DND-41 (cell line): Measurements from ENCODE around the gene PSORS1C1.
"Not testable (repeated sequence)": the region's sequence is repeated elsewhere in the genome, so short reads cannot be mapped to it uniquely, and the experiment has no call there.

ENCODE experiments used
- ATAC-seq: fragments of 200-7000 bp; cut with Tn5 transposase; 3 replicates; pipeline ENCODE4 v1.9.1; 2021; ENCODE audit warnings: low read depth; ENCODE audit not compliant: insufficient read depth
- DNase-seq: peaks from one replicate; pipeline ENCODE4 v3.0.0-alpha.2; 2020
- H2AFZ ChIP-seq: 2 replicates; pipeline ENCODE4 v1.6.0; 2012; ENCODE audit warnings: low read depth, low read length
- H3K27ac ChIP-seq: 2 replicates; pipeline ENCODE4 v1.5.1; 2012; ENCODE audit warnings: low read length, inconsistent platforms
- H3K27me3 ChIP-seq: fragments of 200-600 bp; sonication (generic); 2 replicates; pipeline ENCODE4 v1.6.0; 2012; ENCODE audit warnings: low read length, mild to moderate bottlenecking, inconsistent platforms; ENCODE audit not compliant: insufficient read depth, poor library complexity
- H3K36me3 ChIP-seq: 2 replicates; pipeline ENCODE4 v1.5.1; 2012; ENCODE audit warnings: low read length, inconsistent platforms; ENCODE audit not compliant: insufficient read depth
- H3K4me1 ChIP-seq: 2 replicates; pipeline ENCODE4 v1.5.1; 2012; ENCODE audit warnings: mild to moderate bottlenecking, low read length; ENCODE audit not compliant: insufficient read depth
- H3K4me2 ChIP-seq: 2 replicates; pipeline ENCODE4 v1.6.0; 2012; ENCODE audit warnings: mild to moderate bottlenecking, moderate library complexity, low read length, inconsistent platforms; ENCODE audit not compliant: insufficient read depth
- H3K4me3 ChIP-seq, 2 experiments: fragments of 200-600 bp in 1 of 2; shearing (Covaris generic) in 1 of 2; 2 replicates each; pipeline ENCODE4 v1.5.1; 2012 to 2016; ENCODE audit warnings: inconsistent platforms in 2 of 2, low read length in 2 of 2, mild to moderate bottlenecking in 2 of 2, low read depth in 1 of 2, moderate library complexity in 1 of 2
- H3K79me2 ChIP-seq: 2 replicates; pipeline ENCODE4 v1.6.0; 2012; ENCODE audit warnings: low read length, inconsistent platforms; ENCODE audit not compliant: insufficient read depth
- H3K9ac ChIP-seq: 2 replicates; pipeline ENCODE4 v1.6.0; 2012; ENCODE audit warnings: low read depth, mild to moderate bottlenecking, inconsistent platforms, low read length, moderate library complexity
- H3K9me3 ChIP-seq: 2 replicates; pipeline ENCODE4 v1.5.1; 2012; ENCODE audit warnings: low read length, moderate library complexity, mild to moderate bottlenecking, inconsistent platforms; ENCODE audit not compliant: insufficient read depth, severe bottlenecking
- H4K20me1 ChIP-seq: 2 replicates; pipeline ENCODE4 v1.6.0; 2012; ENCODE audit warnings: low read length; ENCODE audit not compliant: insufficient read depth
- EZH2 ChIP-seq: IDR thresholded peaks from 3 replicates; pipeline ENCODE4 v1.6.1; 2012; ENCODE audit warnings: borderline replicate concordance, low read depth, mild to moderate bottlenecking, moderate library complexity, low read length, inconsistent platforms; ENCODE audit not compliant: severe bottlenecking
- TF ChIP-seq, protein P1 (sequence below): IDR thresholded peaks from 2 replicates; pipeline ENCODE4 v1.5.1; 2012; ENCODE audit warnings: borderline replicate concordance, low read length, moderate library complexity, mild to moderate bottlenecking; ENCODE audit not compliant: poor library complexity, severe bottlenecking; ENCODE audit errors: extremely low read depth

PSORS1C1 gene, protein sequence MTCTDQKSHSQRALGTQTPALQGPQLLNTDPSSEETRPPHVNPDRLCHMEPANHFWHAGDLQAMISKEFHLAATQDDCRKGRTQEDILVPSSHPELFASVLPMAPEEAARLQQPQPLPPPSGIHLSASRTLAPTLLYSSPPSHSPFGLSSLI

GRCh38 chr6:31114541-31114878 lies at the start of gene PSORS1C1:
TSS of gene PSORS1C1 (plus strand) at chr6:31114800. CDS start at chr6:31129633, 14,833 bp downstream.
- no peaks in the 10 kb centered on the region for H3K9me3 ChIP-seq
- H3K4me2 ChIP-seq = no peak within 1 kb of the TSS
- no peaks in the 10 kb centered on the region for H3K4me1 ChIP-seq
- no peak for TF ChIP-seq EZH2
- TF ChIP-seq, protein P1, sequence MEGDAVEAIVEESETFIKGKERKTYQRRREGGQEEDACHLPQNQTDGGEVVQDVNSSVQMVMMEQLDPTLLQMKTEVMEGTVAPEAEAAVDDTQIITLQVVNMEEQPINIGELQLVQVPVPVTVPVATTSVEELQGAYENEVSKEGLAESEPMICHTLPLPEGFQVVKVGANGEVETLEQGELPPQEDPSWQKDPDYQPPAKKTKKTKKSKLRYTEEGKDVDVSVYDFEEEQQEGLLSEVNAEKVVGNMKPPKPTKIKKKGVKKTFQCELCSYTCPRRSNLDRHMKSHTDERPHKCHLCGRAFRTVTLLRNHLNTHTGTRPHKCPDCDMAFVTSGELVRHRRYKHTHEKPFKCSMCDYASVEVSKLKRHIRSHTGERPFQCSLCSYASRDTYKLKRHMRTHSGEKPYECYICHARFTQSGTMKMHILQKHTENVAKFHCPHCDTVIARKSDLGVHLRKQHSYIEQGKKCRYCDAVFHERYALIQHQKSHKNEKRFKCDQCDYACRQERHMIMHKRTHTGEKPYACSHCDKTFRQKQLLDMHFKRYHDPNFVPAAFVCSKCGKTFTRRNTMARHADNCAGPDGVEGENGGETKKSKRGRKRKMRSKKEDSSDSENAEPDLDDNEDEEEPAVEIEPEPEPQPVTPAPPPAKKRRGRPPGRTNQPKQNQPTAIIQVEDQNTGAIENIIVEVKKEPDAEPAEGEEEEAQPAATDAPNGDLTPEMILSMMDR = no peak
- no peak for DNase-seq
- no peaks in the 10 kb centered on the region for H3K79me2 ChIP-seq
- no peak for ATAC-seq
- H3K36me3 ChIP-seq = no peaks in the 10 kb centered on the region
- no peak within 1 kb of the TSS for H3K4me3 ChIP-seq
- H4K20me1 ChIP-seq = no peaks in the 10 kb centered on the region
- peaks cover 58% of the 10 kb centered on the region for H3K27me3 ChIP-seq
- no peak within 1 kb of the TSS for H3K27ac ChIP-seq
- H2AFZ ChIP-seq = no peak within 1 kb of the TSS
- H3K9ac ChIP-seq = no peak within 1 kb of the TSS

DNA sequence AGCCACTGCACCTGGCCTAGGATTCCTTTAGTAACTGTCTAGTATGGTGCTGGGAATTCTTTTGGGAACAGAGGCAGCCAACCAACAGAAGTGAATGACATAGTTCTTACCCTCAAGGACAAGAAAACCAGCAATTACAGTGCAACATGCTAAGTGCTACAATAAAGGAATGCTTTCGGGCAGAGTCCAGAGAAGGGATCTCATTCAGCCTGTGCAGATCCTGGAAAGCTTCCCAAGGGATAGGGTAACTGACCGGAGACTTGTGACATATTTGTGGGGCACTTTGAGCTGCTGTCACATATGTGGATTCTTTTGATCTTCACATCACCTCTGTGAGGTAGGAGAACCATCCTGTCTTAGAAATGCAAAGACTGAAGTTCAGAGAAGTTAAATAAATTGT lies 49.0 kb upstream of the PSORS1C1 start:
- H4K20me1 ChIP-seq = no peaks in the 10 kb centered on the region
- TF ChIP-seq, protein P1 = no peak
- no peak for TF ChIP-seq EZH2
- H3K79me2 ChIP-seq = no peaks in the 10 kb centered on the region
- no peak overlapping the region for H3K27ac ChIP-seq
- H3K9ac ChIP-seq = no peak overlapping the region
- no peaks in the 10 kb centered on the region for H3K4me1 ChIP-seq
- peaks cover 12% of the 10 kb centered on the region for H3K27me3 ChIP-seq
- no peak for DNase-seq
- H3K9me3 ChIP-seq = no peaks in the 10 kb centered on the region
- H3K36me3 ChIP-seq = no peaks in the 10 kb centered on the region
- ATAC-seq = no peak
- no peak overlapping the region for H3K4me2 ChIP-seq
- no peak overlapping the region for H3K4me3 ChIP-seq
- H2AFZ ChIP-seq = no peak overlapping the region

DNA sequence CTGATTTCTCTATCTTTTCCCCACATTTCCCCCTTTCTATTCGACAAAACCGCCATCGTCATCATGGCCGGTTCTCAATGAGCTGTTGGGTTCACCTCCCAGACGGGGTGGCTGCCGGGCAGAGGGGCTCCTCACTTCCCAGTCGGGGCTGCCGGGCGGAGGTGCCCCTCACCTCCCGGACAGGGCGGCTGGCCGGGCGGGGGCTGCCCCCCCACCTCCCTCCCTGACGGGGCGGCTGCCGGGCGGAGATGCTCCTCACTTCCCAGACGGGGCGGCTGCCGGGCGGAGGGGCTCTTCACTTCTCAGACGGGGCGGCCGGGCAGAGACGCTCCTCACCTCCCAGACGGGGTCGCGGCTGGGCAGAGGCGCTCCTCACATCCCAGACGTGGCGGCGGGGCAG lies 47.6 kb upstream of the PSORS1C1 start:
- not testable (repeated sequence) for H3K4me1 ChIP-seq, H3K4me3 ChIP-seq, H3K9me3 ChIP-seq, H3K4me2 ChIP-seq, ATAC-seq, DNase-seq, H3K27ac ChIP-seq, H3K36me3 ChIP-seq, H3K27me3 ChIP-seq, H4K20me1 ChIP-seq, H3K79me2 ChIP-seq, H2AFZ ChIP-seq, H3K9ac ChIP-seq

GRCh38 chr6:31067891-31068668 lies 46.5 kb upstream of the PSORS1C1 start:
- H3K4me1 ChIP-seq, H4K20me1 ChIP-seq, H3K36me3 ChIP-seq, H3K79me2 ChIP-seq, DNase-seq, H3K9me3 ChIP-seq, H2AFZ ChIP-seq, H3K9ac ChIP-seq, H3K4me2 ChIP-seq, H3K4me3 ChIP-seq, H3K27ac ChIP-seq, H3K27me3 ChIP-seq, ATAC-seq: not testable (repeated sequence)
